ENCODE measurements around the gene FHIT. TPM values are rescaled to one million over a fixed set of nuclear protein-coding genes. Genes with fewer than 3 reads are reported as not detected.

Gene FHIT
- total RNA-seq, 2 donors from 2014 or later: 10.4 to 15.8 TPM

GRCh38 chr3:61040618-61041017 is 210.6 kb downstream of the FHIT start:
- no peak for ATAC-seq

GRCh38 chr3:61035573-61035972 is 215.7 kb downstream of the FHIT start:
- Histone ChIP-seq H3K4me1 (no peaks in the 10 kb centered on the region), H3K4me3 (no peak overlapping the region), H3K27ac (no peak overlapping the region), H3K9me3 (no peaks in the 10 kb centered on the region), H3K36me3 (replicated peaks in 1 of 2; ENCODE audit: insufficient read depth in 1 of 2, low read depth in 2 of 2) (no peaks in the 10 kb centered on the region), H3K27me3 (no peaks in the 10 kb centered on the region)
- intact Hi-C loops (cut with DNase I): no loop called here
- ATAC-seq (no peak), DNase-seq (no peak)
- TF ChIP-seq POLR2A (IDR thresholded peaks at IDR 0.05) (no peak), CTCF (IDR thresholded peaks at IDR 0.05) (no peak)
- 95 to 97% methylated on average over 1 of the region's 1 CpG for WGBS, 2 donors

More at GRCh38 chr3:61040618-61041017, 210.6 kb downstream of the FHIT start:
- DNase-seq: no peak
- Histone ChIP-seq H3K27me3 (no peaks in the 10 kb centered on the region), H3K9me3 (peaks cover 0 to 8% (median 0%) of the 10 kb centered on the region in 3 donors), H3K4me1 (no peaks in the 10 kb centered on the region), H3K36me3 (replicated peaks in 1 of 2; ENCODE audit: insufficient read depth in 1 of 2, low read depth in 2 of 2) (no peaks in the 10 kb centered on the region), H3K4me3 (no peak overlapping the region), H3K27ac (no peak overlapping the region)
- 78 to 79% methylated on average over 2 of the region's 2 CpGs for WGBS, 2 donors
- intact Hi-C loops (cut with DNase I): no loop called here
- TF ChIP-seq CTCF (IDR thresholded peaks at IDR 0.05): no peak
- no peak for TF ChIP-seq POLR2A (IDR thresholded peaks at IDR 0.05)

GRCh38 chr3:61032991-61033390 is 218.3 kb downstream of the FHIT start:
- Histone ChIP-seq H3K36me3 (replicated peaks in 1 of 2; ENCODE audit: insufficient read depth in 1 of 2, low read depth in 2 of 2) (no peaks in the 10 kb centered on the region), H3K27ac (no peak overlapping the region), H3K4me3 (no peak overlapping the region), H3K4me1 (no peaks in the 10 kb centered on the region), H3K27me3 (no peaks in the 10 kb centered on the region), H3K9me3 (no peaks in the 10 kb centered on the region)
- TF ChIP-seq CTCF (IDR thresholded peaks at IDR 0.05) (no peak), POLR2A (IDR thresholded peaks at IDR 0.05) (no peak)
- no peak for DNase-seq
- 76 to 86% methylated on average over 5 of the region's 5 CpGs for WGBS, 2 donors
- no peak for ATAC-seq
- intact Hi-C loops (cut with DNase I): no loop called here

GRCh38 chr3:61031503-61031902 is 219.7 kb downstream of the FHIT start:
- H3K9me3 ChIP-seq: no peaks in the 10 kb centered on the region
- H3K4me3 ChIP-seq: no peak overlapping the region
- no peaks in the 10 kb centered on the region for H3K36me3 ChIP-seq (replicated peaks in 1 of 2; ENCODE audit: insufficient read depth in 1 of 2, low read depth in 2 of 2)
- no peak overlapping the region for H3K27ac ChIP-seq
- WGBS, 2 donors: 91 to 100% methylated on average over 2 of the region's 2 CpGs
- no peaks in the 10 kb centered on the region for H3K4me1 ChIP-seq
- no peaks in the 10 kb centered on the region for H3K27me3 ChIP-seq
- DNase-seq (no peak), ATAC-seq (no peak)
- intact Hi-C loops (cut with DNase I): no loop called here
- TF ChIP-seq CTCF (IDR thresholded peaks at IDR 0.05) (no peak), POLR2A (IDR thresholded peaks at IDR 0.05) (no peak)

GRCh38 chr3:61030469-61031035 is 220.7 kb downstream of the FHIT start:
- no peak overlapping the region for H3K27ac ChIP-seq
- intact Hi-C loops (cut with DNase I): no loop called here
- no peaks in the 10 kb centered on the region for H3K9me3 ChIP-seq
- WGBS, 2 donors: 76 to 81% methylated on average over 4 of the region's 4 CpGs
- H3K4me1 ChIP-seq: no peaks in the 10 kb centered on the region
- TF ChIP-seq POLR2A (IDR thresholded peaks at IDR 0.05) (no peak), CTCF (IDR thresholded peaks at IDR 0.05) (no peak)
- no peak for ATAC-seq
- H3K36me3 ChIP-seq (replicated peaks in 1 of 2; ENCODE audit: insufficient read depth in 1 of 2, low read depth in 2 of 2): no peaks in the 10 kb centered on the region
- H3K4me3 ChIP-seq: no peak overlapping the region
- H3K27me3 ChIP-seq: no peaks in the 10 kb centered on the region
- no peak for DNase-seq
